ENCODE measurements around the gene NETO2.
"Not testable (repeated sequence)": the region's sequence is repeated elsewhere in the genome, so short reads cannot be mapped to it uniquely, and the experiment has no call there.

NETO2 gene

GRCh38 chr16:47142486-47142820, 1.3 kb downstream of the NETO2 start:
- peak overlapping the region; percentile 66 for H3K4me3 ChIP-seq (ENCODE audit: low read depth, low read length)
- TF ChIP-seq CTCF (IDR thresholded peaks at IDR 0.05; ENCODE audit: low read depth, low read length), result no peak
- peak; percentile 63 for DNase-seq (ENCODE audit: low read depth, low spot score)
- in situ Hi-C loops (cut with HindIII; ENCODE audit: low sequenced_read_pairs), result no loop called here

- in situ Hi-C loops (cut with HindIII; ENCODE audit: low sequenced_read_pairs), result no loop called here
- TF ChIP-seq CTCF (IDR thresholded peaks at IDR 0.05; ENCODE audit: low read depth, low read length), result peak; percentile 97
- DNase-seq (ENCODE audit: low read depth, low spot score), result peak; percentile 85
- H3K4me3 ChIP-seq (ENCODE audit: low read depth, low read length), result peak overlapping the region; percentile 66
Measured at GRCh38 chr16:47141773-47142485, 1.8 kb downstream of the NETO2 start.

- in situ Hi-C loops (cut with HindIII; ENCODE audit: low sequenced_read_pairs), result no loop called here
- no peak for DNase-seq (ENCODE audit: low read depth, low spot score)
- TF ChIP-seq CTCF (IDR thresholded peaks at IDR 0.05; ENCODE audit: low read depth, low read length), result no peak
- H3K4me3 ChIP-seq (ENCODE audit: low read depth, low read length), result no peak overlapping the region
Measured at GRCh38 chr16:47140686-47141085, 3.1 kb downstream of the NETO2 start.

- TF ChIP-seq CTCF (IDR thresholded peaks at IDR 0.05; ENCODE audit: low read depth, low read length), result no peak
- in situ Hi-C loops (cut with HindIII; ENCODE audit: low sequenced_read_pairs), result no loop called here
- no peak overlapping the region for H3K4me3 ChIP-seq (ENCODE audit: low read depth, low read length)
- DNase-seq (ENCODE audit: low read depth, low spot score), result no peak
Measured at GRCh38 chr16:47139561-47140185, 4.1 kb downstream of the NETO2 start.

GRCh38 chr16:47137925-47138324, 5.8 kb downstream of the NETO2 start:
- in situ Hi-C loops (cut with HindIII; ENCODE audit: low sequenced_read_pairs); DNase-seq (ENCODE audit: low read depth, low spot score); H3K4me3 ChIP-seq (ENCODE audit: low read depth, low read length): not testable (repeated sequence)

GRCh38 chr16:47136099-47136842, 7.5 kb downstream of the NETO2 start:
- in situ Hi-C loops (cut with HindIII; ENCODE audit: low sequenced_read_pairs), result no loop called here
- no peak overlapping the region for H3K4me3 ChIP-seq (ENCODE audit: low read depth, low read length)
- no peak for TF ChIP-seq CTCF (IDR thresholded peaks at IDR 0.05; ENCODE audit: low read depth, low read length)
- peak; percentile 31 for DNase-seq (ENCODE audit: low read depth, low spot score)

GRCh38 chr16:47134550-47134949, 9.2 kb downstream of the NETO2 start:
- no peak overlapping the region for H3K4me3 ChIP-seq (ENCODE audit: low read depth, low read length)
- no peak for DNase-seq (ENCODE audit: low read depth, low spot score)
- no peak for TF ChIP-seq CTCF (IDR thresholded peaks at IDR 0.05; ENCODE audit: low read depth, low read length)
- in situ Hi-C loops (cut with HindIII; ENCODE audit: low sequenced_read_pairs), result no loop called here
